Measurements from ENCODE around the gene JPH2.

The JPH2 gene

DNA sequence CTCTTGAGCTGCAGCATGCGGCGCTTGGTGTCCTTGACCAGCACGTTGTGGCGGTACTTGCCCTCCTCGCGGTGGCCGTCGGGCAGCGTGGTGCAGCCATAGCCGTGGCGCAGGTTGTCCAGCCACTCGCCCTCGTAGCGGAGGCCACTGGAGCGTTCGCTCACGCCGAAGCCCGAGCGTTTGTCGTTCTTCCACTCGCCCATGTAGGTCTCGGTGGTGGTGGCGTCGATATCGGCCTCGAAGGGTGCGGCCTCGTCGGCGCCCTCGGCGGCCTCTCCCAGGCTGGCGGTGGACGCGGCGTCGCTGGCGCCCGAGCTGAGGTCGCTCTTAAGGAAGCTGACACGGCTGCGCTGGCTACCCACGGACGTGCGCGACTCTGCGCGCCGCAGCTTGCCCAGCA lies 27.3 kb downstream of the JPH2 start:
- no CpG with 5 or more reads among the region's 50 CpGs for WGBS (ENCODE audit: insufficient coverage, insufficient read length)

DNA sequence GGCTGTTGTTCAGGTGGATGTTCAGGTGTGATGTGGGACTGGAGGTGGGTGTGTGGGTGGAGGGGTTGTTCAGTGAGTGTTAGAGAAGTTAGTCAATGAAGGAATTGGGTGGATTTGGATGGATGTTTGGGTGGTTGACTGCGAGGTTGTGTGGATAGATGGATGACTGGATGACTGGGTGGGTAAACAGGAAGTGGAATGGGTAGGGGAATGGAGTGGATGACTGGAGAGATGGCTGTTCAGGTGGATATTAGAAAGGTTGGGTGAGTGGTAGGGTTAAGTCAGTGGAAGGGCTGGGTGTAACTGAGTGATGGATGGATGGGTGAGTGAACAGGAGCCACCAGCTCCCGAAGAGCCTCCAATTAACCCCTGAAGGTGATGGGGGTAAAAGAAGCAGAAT lies 27.9 kb downstream of the JPH2 start:
- H3K9me3 ChIP-seq (ENCODE audit: control insufficient read depth, insufficient read depth, low read length): no peaks in the 10 kb centered on the region
- no peak for DNase-seq (ENCODE audit: low read depth, low spot score)
- 100% methylated on average over 1 of the region's 2 CpGs for WGBS (ENCODE audit: insufficient coverage, insufficient read length)
- H3K36me3 ChIP-seq (ENCODE audit: control insufficient read depth, insufficient read depth, low read length): no peaks in the 10 kb centered on the region; the same call in 1 of the 2 replicates
- H3K4me1 ChIP-seq (ENCODE audit: control insufficient read depth, insufficient read depth, low read length): no peaks in the 10 kb centered on the region; the same call in 1 of the 2 replicates
- H3K27me3 ChIP-seq (ENCODE audit: control insufficient read depth, insufficient read depth, low read length): no peaks in the 10 kb centered on the region
- no peak overlapping the region for H3K4me3 ChIP-seq (ENCODE audit: low read length)
- H3K27ac ChIP-seq (ENCODE audit: low read length): no peak overlapping the region

More for the DNA sequence above, 27.3 kb downstream of the JPH2 start:
- Histone ChIP-seq H3K36me3 (ENCODE audit: control insufficient read depth, insufficient read depth, low read length) (no peaks in the 10 kb centered on the region; the same call in 1 of the 2 replicates), H3K4me1 (ENCODE audit: control insufficient read depth, insufficient read depth, low read length) (no peaks in the 10 kb centered on the region; the same call in 1 of the 2 replicates), H3K27ac (ENCODE audit: low read length) (no peak overlapping the region), H3K9me3 (ENCODE audit: control insufficient read depth, insufficient read depth, low read length) (no peaks in the 10 kb centered on the region), H3K27me3 (ENCODE audit: control insufficient read depth, insufficient read depth, low read length) (no peaks in the 10 kb centered on the region), H3K4me3 (ENCODE audit: low read length) (no peak overlapping the region)
- DNase-seq (ENCODE audit: low read depth, low spot score): no peak

DNA sequence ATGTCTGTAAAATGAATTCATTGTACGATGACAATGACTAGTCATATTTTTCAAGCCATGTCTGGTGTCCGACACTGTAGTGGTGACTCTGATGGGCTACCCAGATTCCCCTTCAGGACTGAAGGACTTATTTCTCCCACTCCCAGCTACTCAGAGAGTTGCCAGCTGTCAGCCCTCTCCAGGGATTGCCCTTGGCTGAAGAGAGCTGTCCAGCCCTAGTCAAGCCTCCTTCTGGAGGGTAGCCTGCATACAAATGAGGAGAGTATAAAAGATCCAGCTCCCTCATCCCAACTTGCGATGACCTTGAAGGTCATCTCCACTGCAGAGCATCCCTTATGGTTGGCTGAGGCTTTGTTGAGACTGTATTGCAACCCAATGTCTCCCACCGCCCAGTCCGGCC lies 29.9 kb downstream of the JPH2 start:
- Histone ChIP-seq H3K4me3 (ENCODE audit: low read length) (no peak overlapping the region), H3K27ac (ENCODE audit: low read length) (no peak overlapping the region), H3K27me3 (ENCODE audit: control insufficient read depth, insufficient read depth, low read length) (no peaks in the 10 kb centered on the region), H3K4me1 (ENCODE audit: control insufficient read depth, insufficient read depth, low read length) (no peaks in the 10 kb centered on the region; the same call in 1 of the 2 replicates), H3K9me3 (ENCODE audit: control insufficient read depth, insufficient read depth, low read length) (no peaks in the 10 kb centered on the region), H3K36me3 (ENCODE audit: control insufficient read depth, insufficient read depth, low read length) (no peaks in the 10 kb centered on the region; the same call in 1 of the 2 replicates)
- no CpG with 5 or more reads among the region's 5 CpGs for WGBS (ENCODE audit: insufficient coverage, insufficient read length)
- DNase-seq (ENCODE audit: low read depth, low spot score): no peak

DNA sequence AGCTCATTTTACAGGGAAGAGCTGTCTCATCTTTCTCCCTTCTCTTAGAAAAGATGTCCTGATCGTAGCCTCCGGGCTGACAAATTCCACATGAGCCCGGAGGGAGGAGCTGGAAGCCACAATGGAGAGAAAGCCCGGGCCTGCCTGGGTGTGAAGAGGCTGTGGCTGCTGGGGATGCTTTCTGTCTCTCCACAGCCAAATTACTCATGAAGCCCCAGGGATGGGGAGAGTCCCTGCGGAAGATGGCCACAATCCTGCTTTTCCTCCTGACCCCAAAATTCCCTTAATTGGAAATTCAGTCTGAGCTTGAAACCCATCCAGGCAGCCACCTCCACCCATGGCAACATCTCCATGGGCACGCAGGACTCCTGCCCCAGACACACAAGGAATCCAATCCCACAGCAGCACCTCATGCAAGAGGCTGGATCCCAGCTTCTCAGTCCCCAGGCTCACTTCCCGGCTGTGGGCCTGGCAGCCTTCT lies 32.4 kb downstream of the JPH2 start:
- no peak overlapping the region for H3K4me3 ChIP-seq (ENCODE audit: low read length)
- no peaks in the 10 kb centered on the region for H3K36me3 ChIP-seq (ENCODE audit: control insufficient read depth, insufficient read depth, low read length)
- no peaks in the 10 kb centered on the region for H3K4me1 ChIP-seq (ENCODE audit: control insufficient read depth, insufficient read depth, low read length)
- no peaks in the 10 kb centered on the region for H3K9me3 ChIP-seq (ENCODE audit: control insufficient read depth, insufficient read depth, low read length)
- no CpG with 5 or more reads among the region's 7 CpGs for WGBS (ENCODE audit: insufficient coverage, insufficient read length)
- no peak overlapping the region for H3K27ac ChIP-seq (ENCODE audit: low read length)
- H3K27me3 ChIP-seq (ENCODE audit: control insufficient read depth, insufficient read depth, low read length): no peaks in the 10 kb centered on the region
- DNase-seq (ENCODE audit: low read depth, low spot score): no peak

DNA sequence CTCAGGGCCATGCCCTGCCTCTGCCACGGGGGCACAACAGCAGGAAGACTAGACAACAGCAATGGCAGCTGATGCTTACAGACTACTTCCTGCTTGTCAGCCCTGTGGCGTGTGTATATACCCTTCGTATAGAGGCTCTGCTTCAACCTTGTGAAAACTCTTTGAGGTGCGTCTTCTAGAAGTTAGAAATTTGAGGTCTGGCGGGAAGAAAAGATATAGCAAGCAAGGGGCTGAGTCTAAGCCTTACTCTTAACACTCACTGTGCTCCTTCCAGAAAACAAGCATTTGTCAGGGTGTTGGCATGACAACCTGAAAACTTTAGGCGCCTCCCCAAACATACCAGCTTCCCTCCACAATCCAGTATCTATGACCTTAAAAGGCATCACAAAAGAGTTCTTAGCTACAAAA lies 33.3 kb downstream of the JPH2 start:
- Histone ChIP-seq H3K4me3 (ENCODE audit: low read length) (no peak overlapping the region), H3K36me3 (ENCODE audit: control insufficient read depth, insufficient read depth, low read length) (no peaks in the 10 kb centered on the region), H3K27ac (ENCODE audit: low read length) (no peak overlapping the region), H3K9me3 (ENCODE audit: control insufficient read depth, insufficient read depth, low read length) (no peaks in the 10 kb centered on the region), H3K4me1 (ENCODE audit: control insufficient read depth, insufficient read depth, low read length) (no peaks in the 10 kb centered on the region), H3K27me3 (ENCODE audit: control insufficient read depth, insufficient read depth, low read length) (no peaks in the 10 kb centered on the region)
- no CpG with 5 or more reads among the region's 6 CpGs for WGBS (ENCODE audit: insufficient coverage, insufficient read length)
- no peak for DNase-seq (ENCODE audit: low read depth, low spot score)

DNA sequence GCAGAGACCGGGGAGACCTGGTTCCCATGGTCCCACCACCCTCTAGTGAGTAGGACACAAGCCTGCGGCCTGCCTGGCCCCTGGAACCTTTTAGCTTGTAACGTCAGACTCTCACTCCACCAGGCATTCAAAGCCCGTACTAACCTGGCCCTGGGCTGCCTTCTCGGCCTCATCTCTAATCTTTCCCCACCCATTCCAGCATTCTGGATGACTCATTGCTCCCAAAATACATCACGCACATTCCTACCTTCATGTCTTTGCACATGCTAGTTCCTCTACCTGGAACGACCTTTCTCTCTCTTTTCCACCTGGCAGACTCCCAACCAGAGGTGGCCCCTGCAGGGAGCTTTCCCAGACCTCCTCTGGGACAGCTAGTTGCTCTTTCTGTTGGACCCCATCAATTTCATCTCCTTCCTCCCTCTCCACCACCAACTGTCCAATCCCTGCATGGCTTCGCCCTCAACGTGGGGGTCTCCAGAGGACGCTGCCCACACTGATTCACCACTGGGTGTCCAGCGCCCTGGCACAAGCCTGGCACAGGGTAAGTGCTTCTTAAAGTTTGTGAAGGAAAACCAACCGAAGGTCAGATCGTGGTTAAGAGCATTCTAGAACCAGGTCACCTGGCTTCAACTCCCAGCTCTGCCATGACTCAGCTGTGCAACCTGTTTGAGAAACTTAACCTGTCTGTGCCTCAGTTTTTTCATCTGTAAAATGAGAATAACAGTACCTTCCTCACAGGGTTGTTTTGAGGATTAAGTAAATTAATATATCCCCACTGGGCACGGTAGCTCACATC lies 35.2 kb downstream of the JPH2 start:
- Histone ChIP-seq H3K4me1 (ENCODE audit: control insufficient read depth, insufficient read depth, low read length) (no peaks in the 10 kb centered on the region), H3K4me3 (ENCODE audit: low read length) (no peak overlapping the region), H3K27ac (ENCODE audit: low read length) (no peak overlapping the region), H3K9me3 (ENCODE audit: control insufficient read depth, insufficient read depth, low read length) (no peaks in the 10 kb centered on the region), H3K27me3 (ENCODE audit: control insufficient read depth, insufficient read depth, low read length) (no peaks in the 10 kb centered on the region), H3K36me3 (ENCODE audit: control insufficient read depth, insufficient read depth, low read length) (no peaks in the 10 kb centered on the region)
- no peak for DNase-seq (ENCODE audit: low read depth, low spot score)
- WGBS (ENCODE audit: insufficient coverage, insufficient read length): no CpG with 5 or more reads among the region's 14 CpGs

DNA sequence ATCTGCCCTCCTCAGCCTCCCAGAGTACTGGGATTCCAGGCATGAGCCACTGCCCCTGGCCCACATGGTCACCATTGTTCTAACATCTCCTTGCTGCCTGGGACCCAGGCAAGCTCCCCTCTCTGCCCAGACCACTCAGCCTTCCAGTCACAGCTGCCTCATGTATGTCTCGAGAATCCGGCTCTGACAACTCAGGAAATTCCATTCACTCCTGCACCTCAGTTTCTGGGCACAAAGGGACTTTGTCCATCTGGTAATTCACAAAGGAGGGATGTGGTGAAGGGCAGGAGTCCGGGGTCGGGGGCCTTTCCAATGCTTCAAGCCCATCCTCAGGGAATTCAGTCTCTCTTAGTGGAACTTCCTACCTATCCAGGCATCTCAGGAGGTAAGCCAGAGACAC lies 40.7 kb downstream of the JPH2 start:
- DNase-seq (ENCODE audit: low read depth, low spot score): no peak
- H3K36me3 ChIP-seq (ENCODE audit: control insufficient read depth, insufficient read depth, low read length): no peaks in the 10 kb centered on the region
- no peaks in the 10 kb centered on the region for H3K9me3 ChIP-seq (ENCODE audit: control insufficient read depth, insufficient read depth, low read length)
- no peaks in the 10 kb centered on the region for H3K27me3 ChIP-seq (ENCODE audit: control insufficient read depth, insufficient read depth, low read length)
- H3K4me1 ChIP-seq (ENCODE audit: control insufficient read depth, insufficient read depth, low read length): no peaks in the 10 kb centered on the region
- WGBS (ENCODE audit: insufficient coverage, insufficient read length): no CpG with 5 or more reads among the region's 4 CpGs
- H3K27ac ChIP-seq (ENCODE audit: low read length): no peak overlapping the region
- H3K4me3 ChIP-seq (ENCODE audit: low read length): no peak overlapping the region

DNA sequence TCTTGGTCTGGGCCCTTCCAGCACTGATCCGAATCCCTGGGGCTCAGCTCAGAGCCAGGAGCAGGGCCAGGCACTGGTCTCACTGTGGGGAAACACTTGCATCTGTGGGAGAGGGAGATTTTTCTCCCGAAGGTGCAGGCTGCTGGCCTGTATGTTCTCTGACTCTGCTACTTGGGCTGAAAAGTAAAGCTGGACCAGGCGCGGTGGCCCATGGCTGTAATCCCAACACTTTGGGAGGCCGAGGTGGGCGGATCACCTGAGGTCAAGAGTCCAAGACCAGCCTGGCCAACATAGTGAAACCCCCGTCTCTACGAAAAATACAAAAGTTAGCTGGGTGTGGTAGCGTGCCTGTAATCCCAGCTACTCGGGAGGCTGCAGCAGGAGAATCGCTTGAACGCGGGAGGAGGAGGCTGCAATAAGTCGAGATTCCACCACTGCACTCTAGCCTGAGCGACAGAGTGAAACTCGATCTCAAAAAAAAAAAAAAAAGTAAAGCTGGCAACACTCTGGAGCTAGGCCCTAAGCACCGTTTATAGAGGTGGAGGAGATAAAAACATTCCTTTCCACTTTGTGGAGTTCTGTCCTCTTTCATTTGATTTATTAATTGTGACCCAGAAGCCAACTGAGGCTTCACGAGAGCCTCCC lies 41.7 kb downstream of the JPH2 start:
- no CpG with 5 or more reads among the region's 18 CpGs for WGBS (ENCODE audit: insufficient coverage, insufficient read length)
- Histone ChIP-seq H3K27me3 (ENCODE audit: control insufficient read depth, insufficient read depth, low read length) (no peaks in the 10 kb centered on the region), H3K4me3 (ENCODE audit: low read length) (no peak overlapping the region), H3K36me3 (ENCODE audit: control insufficient read depth, insufficient read depth, low read length) (no peaks in the 10 kb centered on the region), H3K4me1 (ENCODE audit: control insufficient read depth, insufficient read depth, low read length) (peaks cover 1% of the 10 kb centered on the region; the same call in 1 of the 2 replicates), H3K9me3 (ENCODE audit: control insufficient read depth, insufficient read depth, low read length) (no peaks in the 10 kb centered on the region), H3K27ac (ENCODE audit: low read length) (no peak overlapping the region)
- DNase-seq (ENCODE audit: low read depth, low spot score): no peak

DNA sequence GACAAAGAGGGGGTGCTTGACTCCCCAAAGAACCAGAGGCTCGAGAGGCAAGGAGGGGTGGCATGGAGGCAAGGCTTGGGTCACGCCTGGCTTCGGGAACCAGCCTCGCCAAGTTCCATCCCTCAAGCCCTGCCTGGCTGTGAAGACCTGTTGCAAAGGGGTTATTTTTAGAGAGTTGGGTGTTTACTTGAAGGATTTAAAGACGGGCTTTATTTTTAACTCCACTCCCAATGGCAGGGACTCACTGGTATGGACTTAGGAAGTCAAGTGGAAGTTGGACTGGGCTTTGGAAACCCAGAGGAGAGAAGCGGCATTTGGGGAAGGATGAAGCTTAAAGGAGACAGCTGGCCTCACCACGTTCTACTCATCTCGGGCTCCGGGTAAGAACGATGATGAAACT lies 43.1 kb downstream of the JPH2 start:
- Histone ChIP-seq H3K27me3 (ENCODE audit: control insufficient read depth, insufficient read depth, low read length) (no peaks in the 10 kb centered on the region), H3K36me3 (ENCODE audit: control insufficient read depth, insufficient read depth, low read length) (no peaks in the 10 kb centered on the region), H3K27ac (ENCODE audit: low read length) (no peak overlapping the region), H3K4me1 (ENCODE audit: control insufficient read depth, insufficient read depth, low read length) (peaks cover 2% of the 10 kb centered on the region; the same call in 1 of the 2 replicates), H3K4me3 (ENCODE audit: low read length) (no peak overlapping the region), H3K9me3 (ENCODE audit: control insufficient read depth, insufficient read depth, low read length) (no peaks in the 10 kb centered on the region)
- DNase-seq (ENCODE audit: low read depth, low spot score): no peak
- WGBS (ENCODE audit: insufficient coverage, insufficient read length): no CpG with 5 or more reads among the region's 10 CpGs

DNA sequence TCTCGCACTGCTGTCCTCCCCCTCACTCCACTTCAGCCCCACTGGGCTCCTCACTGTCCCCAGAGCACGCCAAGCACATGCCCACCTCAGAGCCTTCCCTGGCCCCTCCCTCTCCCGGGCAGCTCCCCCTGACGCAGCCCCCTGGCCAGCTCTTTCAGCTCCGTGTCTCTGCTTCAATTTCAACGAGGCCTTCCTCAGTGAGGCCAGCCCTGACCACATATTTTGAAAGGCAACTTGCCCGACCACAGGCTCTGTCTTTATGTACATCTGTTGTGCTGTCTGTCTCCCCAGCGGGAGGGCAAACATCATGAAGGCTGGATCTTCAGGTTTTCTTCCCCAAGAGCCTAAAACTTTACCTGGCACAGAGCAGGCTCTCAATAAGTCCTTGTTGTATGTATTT lies 44.6 kb downstream of the JPH2 start:
- peaks cover 2% of the 10 kb centered on the region; the same call in 1 of the 2 replicates for H3K4me1 ChIP-seq (ENCODE audit: control insufficient read depth, insufficient read depth, low read length)
- no peak for DNase-seq (ENCODE audit: low read depth, low spot score)
- WGBS (ENCODE audit: insufficient coverage, insufficient read length): no CpG with 5 or more reads among the region's 8 CpGs

More for the DNA sequence above, 44.6 kb downstream of the JPH2 start:
- no peaks in the 10 kb centered on the region for H3K27me3 ChIP-seq (ENCODE audit: control insufficient read depth, insufficient read depth, low read length)
- no peaks in the 10 kb centered on the region for H3K9me3 ChIP-seq (ENCODE audit: control insufficient read depth, insufficient read depth, low read length)
- H3K4me3 ChIP-seq (ENCODE audit: low read length): no peak overlapping the region
- H3K27ac ChIP-seq (ENCODE audit: low read length): no peak overlapping the region
- H3K36me3 ChIP-seq (ENCODE audit: control insufficient read depth, insufficient read depth, low read length): no peaks in the 10 kb centered on the region
